ACHN (cell line): Measurements from ENCODE around the gene DCAF8L2.
A peak's percentile ranks its signal among the peaks of the same experiment; 100 is the strongest.
"Not testable (repeated sequence)": the region's sequence is repeated elsewhere in the genome, so short reads cannot be mapped to it uniquely, and the experiment has no call there.

Source experiments
- DNase-seq: peaks from one replicate; pipeline ENCODE4 v3.0.0-alpha.2; 2015
- in situ Hi-C: cut with HindIII; loops from 2 replicates; pipeline ENCODE4 v1.10.0; 2017; ENCODE audit warnings: low sequenced_read_pairs, low pct_ligation_motif_present, low pct_unique_long_range_greater_than_20kb

DCAF8L2 gene

DNA sequence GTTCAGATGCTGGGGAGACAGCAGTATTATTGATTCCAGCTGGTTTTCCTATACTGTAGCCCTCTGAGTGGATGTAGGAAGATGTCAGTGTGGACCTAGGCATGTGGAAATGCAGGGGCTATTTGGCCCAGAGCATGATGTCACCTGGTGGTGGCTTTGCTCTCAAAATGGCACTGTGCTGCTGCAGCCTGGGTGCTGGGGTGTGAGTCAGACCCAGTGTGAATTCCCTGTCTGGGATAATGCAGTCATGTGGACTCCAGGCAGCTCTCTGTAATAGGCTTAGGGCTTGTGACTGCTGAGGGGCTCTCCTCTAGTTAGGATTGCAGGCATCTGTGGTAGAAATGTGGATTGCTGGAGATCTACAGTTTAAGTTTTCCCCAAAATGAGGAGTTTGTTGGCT is 70.7 kb downstream of the DCAF8L2 start:
- no peak for DNase-seq
- in situ Hi-C loops, result no loop called here

DNA sequence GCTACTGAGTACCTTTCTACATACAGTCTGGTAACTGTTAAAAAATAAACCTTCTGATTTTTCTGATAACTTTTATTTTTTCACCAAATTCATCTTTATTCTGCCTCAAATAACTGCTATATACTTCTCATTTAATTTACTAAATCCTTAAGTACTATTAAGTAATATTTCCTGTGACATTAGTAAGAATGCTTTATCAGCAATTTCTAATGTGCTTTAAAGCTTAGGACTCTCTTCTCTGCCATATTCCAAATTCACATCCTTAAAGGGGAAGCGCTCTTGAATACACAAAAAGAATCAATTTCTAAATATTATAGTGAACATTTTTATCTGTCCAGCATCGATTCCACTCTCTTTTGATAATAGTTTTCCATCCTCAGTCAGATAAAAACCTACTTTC is 81.1 kb downstream of the DCAF8L2 start:
- no peak for DNase-seq
- in situ Hi-C loops, result no loop called here

DNA sequence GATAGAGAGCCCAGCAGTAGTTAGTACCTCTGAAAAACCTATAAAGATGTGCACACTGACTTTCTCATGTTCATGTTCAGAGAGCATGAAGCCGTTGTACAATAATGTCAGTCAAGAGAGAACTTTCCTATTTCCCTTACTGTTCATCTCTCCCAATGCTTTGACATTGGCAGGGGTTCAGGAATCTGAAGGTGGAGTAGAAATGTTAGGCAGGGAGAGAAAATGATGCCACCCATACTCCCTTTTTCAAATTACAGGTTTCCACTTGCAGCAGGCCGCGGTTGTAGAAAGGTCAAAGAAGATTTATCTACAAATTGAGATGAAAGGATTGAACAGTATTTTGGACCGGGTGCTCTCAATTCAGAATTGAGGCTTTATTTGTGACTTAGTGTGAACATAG is 84.3 kb downstream of the DCAF8L2 start:
- no peak for DNase-seq
- in situ Hi-C loops, result no loop called here

DNA sequence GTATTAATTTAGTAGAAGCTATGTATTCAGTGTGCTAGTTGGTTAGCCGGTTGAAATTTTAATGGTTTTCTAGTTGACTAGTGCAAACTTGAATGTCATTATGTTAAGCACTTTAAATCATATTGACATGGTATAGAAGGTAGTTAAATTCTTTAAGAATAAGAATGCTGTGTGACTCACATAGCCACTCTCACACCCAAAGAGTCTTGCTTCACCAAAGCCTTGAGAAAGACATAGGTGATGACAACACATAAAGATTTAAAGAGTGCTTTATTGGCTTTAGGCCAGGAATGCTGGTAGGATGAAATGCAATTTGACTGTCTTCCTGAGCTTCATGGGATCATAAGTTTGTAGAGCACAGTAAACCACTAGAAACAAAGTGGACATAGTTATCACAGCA is 85.3 kb downstream of the DCAF8L2 start:
- in situ Hi-C loops, result no loop called here
- no peak for DNase-seq

DNA sequence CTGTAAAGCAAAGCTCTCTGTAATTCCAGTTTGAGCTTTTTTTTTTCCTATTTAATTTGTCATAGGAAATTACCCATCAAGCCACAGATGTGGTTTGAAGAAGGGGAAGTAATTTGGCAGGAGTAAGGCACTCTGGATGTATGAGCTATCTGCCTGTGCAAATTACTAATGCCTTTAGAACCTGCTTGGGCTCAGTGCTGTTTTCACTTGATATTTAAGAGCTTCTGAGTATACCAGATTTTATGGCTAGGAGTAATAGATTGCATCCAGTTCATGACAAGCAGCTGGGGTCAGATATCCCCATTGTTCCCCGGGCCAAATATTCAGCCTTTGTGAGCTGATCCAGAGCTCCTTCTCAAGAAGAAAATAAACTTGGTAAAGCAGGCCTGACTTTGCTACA is 89.1 kb downstream of the DCAF8L2 start:
- no peak for DNase-seq
- in situ Hi-C loops, result no loop called here

DNA sequence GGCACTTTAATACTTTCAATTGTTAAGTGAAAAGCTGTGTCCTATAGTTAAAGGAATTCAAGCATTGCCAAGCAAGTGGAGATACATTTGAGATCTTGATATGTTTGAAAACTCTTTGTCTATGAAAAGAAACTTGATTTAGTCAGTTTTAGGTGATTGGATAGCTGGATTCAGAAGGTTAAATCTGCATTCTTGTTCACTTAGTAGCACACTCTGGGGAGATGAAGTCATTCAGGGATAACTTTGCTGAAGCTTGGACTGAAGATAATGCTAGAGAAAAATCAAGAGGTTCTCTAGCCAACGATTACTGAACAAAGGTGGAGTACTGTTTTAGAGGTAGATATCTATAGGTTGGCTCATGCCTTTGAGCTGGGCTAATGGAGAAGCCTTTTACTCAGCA is 90.6 kb downstream of the DCAF8L2 start:
- in situ Hi-C loops, result no loop called here
- DNase-seq, result no peak

DNA sequence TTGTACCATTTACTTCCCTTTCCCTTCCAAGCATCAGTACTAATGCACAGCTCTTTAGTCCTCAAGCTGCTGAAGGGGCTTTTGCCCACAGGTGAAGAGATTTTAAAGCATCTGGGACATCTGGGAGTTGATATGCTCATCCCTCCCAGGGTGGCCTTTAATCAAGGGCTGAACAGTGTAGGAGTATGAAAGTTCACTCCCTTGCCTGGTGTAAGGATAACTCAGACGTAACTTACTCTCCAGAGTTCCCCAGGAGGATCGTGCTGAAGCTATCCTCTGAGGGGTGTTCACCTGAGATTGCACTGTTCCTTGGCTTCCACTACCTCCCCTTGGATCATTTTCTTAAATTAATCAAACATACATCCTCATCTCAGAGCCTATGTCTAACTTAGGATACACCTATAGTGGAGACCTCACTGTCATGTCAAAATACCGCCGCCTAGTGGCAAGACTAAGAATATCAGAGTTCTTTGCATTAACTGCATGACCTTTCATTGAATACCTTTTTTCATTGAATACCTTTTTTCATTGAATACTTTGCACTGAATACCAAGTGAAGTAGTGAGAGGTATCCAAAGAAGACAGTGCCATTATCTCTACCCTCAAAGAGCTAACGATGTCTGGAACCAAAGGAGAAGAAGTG is 93.5 kb downstream of the DCAF8L2 start:
- in situ Hi-C loops, result not testable (repeated sequence)

DNA sequence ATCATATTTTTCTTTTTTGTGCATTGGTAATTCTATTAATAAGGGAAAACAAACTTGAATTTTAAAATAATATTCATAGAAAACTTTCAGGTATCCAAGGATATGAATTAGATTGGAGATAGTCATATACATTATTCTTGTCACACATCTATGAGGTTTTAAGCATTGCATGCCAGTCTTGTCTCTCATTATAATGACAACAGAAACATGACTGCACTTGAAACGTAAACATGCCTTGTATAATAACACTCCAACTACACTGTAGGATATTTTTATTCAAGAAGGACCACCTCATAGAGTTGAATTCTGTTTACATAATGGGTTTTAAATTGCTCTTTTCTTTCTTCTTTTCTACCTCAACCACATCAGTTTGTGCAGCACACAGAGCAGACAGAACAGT is 104.5 kb downstream of the DCAF8L2 start:
- no peak for DNase-seq
- in situ Hi-C loops, result no loop called here

More for the DNA sequence above, 93.5 kb downstream of the DCAF8L2 start:
- DNase-seq, result peak; percentile 25

DNA sequence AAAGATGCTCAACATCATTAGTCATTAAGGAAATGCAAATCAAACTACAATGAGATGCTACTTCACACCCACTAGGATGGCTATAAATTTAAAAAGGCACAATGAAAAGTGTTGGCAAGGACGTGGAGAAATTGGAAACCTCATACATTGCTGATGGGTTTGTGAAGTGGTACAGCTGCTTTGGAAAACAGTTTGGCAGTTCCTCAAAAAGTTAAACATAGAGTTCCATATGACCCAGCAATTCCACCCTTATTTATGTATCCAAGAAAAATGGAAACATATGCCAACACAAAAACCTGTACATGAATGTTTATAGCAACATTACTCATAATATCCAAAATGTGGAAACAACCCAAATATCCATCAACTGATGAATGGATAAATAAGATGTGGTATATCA is 116.4 kb downstream of the DCAF8L2 start:
- in situ Hi-C loops, result no loop called here
- no peak for DNase-seq

DNA sequence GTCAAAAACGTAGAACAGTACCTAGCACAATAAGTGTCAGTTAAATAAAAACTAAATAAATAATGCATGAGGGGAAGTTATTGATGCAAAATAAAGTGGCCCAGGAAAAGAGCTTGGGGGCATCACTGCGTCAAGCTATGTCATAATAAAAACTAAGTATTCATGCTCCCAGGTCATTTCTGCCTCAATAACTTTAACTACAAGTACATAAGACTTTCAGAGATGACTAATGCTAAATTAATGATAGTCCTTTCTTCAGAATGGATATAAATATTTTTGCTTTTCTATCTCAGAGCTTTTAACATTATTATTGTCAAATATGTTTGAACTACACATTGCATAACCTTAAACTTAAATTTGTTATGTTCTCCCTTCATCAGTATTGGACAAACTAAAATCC is 125.5 kb downstream of the DCAF8L2 start:
- no peak for DNase-seq
- in situ Hi-C loops, result no loop called here

DNA sequence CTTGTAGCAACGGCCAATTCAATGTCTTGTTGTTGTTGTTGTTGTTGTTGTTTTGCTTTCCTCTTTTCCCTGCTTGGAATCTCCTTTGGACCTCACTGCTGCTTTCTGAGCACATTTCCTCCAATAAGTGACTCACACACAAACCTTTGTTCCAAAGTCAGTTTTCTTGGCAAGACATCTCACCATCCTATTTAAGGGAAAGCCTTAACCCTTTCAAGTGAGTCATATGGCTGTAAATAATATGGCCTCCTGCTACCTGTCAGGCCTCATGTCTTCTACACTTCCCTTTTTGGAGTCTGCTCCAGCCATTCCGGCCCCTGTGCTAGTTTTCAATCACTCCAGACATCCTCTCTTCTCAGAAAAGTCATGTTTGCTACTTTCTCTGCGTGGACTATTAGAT is 138.1 kb downstream of the DCAF8L2 start:
- DNase-seq, result no peak
- in situ Hi-C loops, result no loop called here

DNA sequence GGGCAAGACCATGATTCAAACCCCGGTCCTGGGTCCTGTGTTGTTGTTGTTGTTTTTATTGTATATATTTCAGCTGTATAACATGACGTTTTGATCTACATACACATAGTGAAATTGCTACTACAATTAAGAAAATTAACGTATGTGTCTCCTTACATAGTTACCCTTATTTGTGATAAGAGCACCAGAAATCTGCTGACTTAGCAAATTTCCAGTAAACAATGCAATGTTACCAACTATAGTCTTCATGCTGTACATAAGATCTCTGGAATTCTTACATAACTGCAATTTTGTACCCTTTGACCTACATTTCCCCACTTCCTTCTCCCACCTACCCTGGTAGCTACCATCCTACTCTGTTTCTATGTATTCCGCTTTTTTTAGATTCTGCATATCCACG is 141.8 kb downstream of the DCAF8L2 start:
- in situ Hi-C loops, result no loop called here
- DNase-seq, result no peak

DNA sequence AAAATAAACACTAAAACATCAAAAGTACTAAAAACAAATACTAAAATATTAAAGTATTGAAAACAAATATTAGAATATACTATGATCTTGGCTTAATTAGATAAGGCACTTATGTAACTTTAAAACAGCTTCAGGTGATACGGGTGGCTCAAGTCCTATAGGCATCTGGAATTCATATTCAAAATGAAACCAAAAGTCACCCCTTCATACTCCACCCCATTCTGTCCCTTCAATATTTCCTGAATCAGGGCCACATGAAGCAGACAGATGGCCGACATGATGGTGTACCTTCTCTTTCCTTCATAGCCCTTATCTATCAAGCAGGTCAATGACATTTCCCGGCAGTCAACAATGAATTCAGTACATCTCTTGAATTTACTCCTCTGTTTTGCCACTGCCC is 145.8 kb downstream of the DCAF8L2 start:
- no peak for DNase-seq
- in situ Hi-C loops, result no loop called here

DNA sequence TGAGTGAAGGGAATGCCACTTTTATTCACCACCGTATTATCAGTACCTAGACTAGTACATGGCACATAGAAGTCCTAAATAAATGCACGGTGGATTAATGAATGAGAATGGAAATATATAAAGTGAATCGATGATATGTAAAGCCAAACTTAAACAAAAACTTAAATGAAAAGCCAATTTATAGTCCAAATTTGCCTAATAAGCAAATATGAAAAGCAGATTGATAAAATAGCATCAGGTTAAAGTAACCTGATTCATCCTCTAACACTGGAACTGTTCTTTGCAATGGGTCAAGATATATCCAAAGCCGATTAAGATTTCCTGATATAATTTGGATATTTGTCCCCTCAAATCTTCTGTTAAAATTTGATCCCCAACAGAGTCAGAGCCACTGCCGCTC is 150.8 kb downstream of the DCAF8L2 start:
- no peak for DNase-seq
- in situ Hi-C loops, result no loop called here

DNA sequence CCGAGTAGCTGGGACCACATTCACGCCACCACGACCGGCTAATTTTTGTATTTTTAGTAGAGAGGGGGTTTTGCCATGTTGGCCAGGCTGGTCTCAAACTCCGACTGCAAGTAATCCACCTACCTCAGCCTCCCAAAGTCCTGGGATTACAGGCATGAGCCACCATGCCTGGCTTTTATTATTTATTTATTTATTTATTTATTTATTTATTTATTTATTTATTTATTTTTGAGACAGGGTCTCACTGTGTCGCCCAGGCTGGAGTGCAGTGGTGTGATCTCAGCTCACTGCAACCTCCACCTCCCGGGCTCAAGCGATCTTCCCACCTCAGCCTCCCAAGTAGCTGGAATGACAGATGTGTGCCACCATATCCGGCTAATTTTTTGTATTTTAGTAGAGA is 153.4 kb downstream of the DCAF8L2 start:
- DNase-seq, in situ Hi-C loops: not testable (repeated sequence)

DNA sequence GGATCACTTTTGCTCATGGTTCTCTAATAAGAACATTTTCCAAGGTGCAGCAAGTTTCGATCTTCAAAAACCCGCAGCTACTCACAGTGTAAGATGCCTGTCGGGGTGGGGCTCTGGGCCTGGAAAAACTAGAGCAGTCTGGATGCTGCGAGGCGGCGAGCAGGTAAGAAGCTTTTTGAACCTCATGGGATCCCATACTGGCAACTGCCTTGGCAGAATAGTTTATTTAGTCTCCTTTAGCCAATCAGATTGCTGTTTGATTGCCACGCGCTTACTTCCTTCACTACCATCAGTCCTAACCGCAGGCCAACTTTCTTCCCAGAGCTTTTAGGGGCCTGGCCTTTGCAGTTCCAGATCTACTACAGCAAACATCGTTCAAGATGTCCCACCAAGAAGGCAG is 156.4 kb downstream of the DCAF8L2 start:
- no peak for DNase-seq
- in situ Hi-C loops, result no loop called here

DNA sequence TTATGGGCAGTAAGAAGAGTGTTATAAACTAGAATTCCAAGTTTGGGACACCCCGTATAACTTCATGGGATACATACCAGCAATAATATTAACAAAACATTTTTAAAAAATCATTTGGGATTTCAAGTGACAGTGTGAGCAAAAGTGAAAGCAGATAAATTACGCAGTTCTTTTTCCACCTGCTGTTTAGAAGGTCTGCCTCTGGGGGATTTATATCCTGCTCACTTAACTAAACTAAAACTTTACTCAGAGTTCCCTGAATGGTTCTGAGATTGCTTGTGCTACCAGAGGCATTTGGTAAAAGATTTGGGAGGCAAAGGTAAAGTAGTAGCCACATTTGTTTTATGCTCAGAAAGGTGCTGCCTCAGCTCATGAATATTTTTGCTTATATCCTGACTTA is 160.2 kb downstream of the DCAF8L2 start:
- DNase-seq, in situ Hi-C loops: not testable (repeated sequence)

DNA sequence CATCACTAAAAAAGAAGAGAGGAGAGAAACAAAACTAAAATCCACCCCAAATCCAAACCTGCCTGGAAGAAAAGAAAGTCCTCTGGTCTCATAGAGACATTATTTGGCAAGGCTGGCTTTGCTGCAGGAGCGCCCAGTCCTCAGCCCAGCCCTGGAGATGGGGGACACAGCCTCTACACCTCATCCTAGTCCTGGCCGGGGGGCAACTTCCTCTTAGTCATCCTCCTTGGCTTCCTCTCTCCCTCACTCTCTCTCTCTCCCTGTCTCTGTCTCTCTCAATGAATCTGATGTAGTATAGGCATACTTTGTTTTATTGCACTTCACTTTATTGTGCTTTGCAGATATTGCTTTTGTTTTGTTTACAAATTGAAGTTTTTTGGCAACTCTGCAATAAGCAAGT is 161.8 kb downstream of the DCAF8L2 start:
- in situ Hi-C loops, result no loop called here
- no peak for DNase-seq

DNA sequence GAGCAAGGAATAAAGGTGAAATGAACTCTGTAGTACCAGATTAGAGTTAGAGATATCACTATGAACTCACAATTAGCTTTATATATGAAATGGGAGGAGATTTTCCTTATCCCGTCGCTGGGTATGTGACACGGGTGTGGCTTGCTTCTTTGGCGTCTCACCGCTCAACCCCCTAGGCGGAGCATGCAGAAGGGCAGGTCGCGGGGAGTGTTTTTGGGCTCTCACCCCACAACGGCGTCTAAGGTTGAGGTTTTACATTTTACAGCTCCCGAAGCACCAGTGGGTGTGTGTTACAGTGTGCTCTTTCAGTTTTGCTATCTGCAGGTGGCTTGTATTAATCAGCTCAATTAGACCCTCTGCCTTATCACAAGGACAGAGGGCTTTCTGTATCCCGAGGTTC is 175.6 kb downstream of the DCAF8L2 start:
- DNase-seq, result no peak

DNA sequence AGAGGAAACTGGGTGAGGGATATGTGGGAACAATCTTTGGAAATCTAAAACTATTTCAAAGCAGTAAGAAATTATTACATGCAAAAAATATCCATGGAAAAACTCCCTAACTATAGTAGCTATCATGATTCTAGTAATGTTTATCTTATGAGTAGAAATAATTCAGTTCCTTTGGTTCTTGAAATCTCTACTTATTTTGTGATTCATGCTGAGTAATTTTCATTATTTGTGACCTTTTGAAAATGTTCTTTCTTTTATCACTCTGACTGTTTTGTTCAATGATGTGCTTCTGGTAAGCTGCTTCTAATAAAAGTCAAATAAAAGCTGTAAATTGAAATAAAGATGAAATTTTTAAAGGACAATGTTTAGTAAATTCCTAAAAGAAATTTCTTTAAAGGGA is 177.2 kb downstream of the DCAF8L2 start:
- DNase-seq, result no peak

More for the DNA sequence above, 175.6 kb downstream of the DCAF8L2 start:
- in situ Hi-C loops, result no loop called here

DNA sequence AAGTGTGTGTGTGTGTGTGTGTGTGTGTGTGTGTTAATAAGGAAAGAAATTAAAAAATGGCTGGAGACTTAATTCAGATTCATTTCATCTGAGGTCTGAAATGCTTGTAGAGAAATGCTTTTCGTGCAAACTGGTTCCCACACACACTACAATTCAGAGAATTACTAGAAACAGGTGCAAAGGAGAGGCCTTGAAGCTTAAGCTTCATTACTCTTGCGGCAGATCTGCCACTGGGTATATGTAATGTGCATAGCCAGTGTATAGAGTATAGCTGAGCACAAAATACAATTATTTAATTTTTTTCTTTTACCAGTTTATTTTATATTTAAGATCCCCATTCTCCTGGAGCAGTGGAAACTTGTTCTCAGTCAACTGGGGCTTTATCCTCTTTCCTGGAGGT is 185.8 kb downstream of the DCAF8L2 start:
- no peak for DNase-seq
- in situ Hi-C loops, result no loop called here

More for the DNA sequence above, 177.2 kb downstream of the DCAF8L2 start:
- in situ Hi-C loops, result no loop called here
